IMR-90 (cell line): ENCODE data around the gene ZSCAN12. TPM values are rescaled to one million over a fixed set of nuclear protein-coding genes. Genes with fewer than 3 reads are reported as not detected.

Experiments
- ATAC-seq: fragments of 200-7000 bp; cut with Tn5 transposase; 2 replicates; pipeline ENCODE4 v1.9.1; 2020; ENCODE audit warnings: low read depth, mild to moderate bottlenecking, moderate library complexity
- BruUV-seq: library from RNA; stranded (reverse); fragments of 400-500 nt; replicated peaks from 2 replicates; lab custom pipeline; 2021; lab: Mats Ljungman, UMichigan
- CTCF ChIA-PET: fragments of 300-600 bp; formaldehyde crosslinking; extraction: SDS; loops from one replicate; lab custom pipeline; 2021; ENCODE audit warnings: antibody characterized with exemption; lab: Yijun Ruan, JAX
- POLR2A ChIA-PET: fragments of 300-600 bp; sonication (Branson Sonifier 250); formaldehyde crosslinking; loops from one replicate; lab custom pipeline; 2022; ENCODE audit warnings: antibody characterized with exemption; ENCODE audit not compliant: unreplicated experiment; lab: Charles Lee
- DNase-seq: peaks from one replicate; pipeline ENCODE4 v3.0.0; 2013
- H2AFZ ChIP-seq: replicated peaks from 2 replicates; pipeline ENCODE3; 2013; ENCODE audit warnings: low read length, mild to moderate bottlenecking; ENCODE audit not compliant: poor library complexity
- H2AK5ac ChIP-seq: 2 replicates; pipeline ENCODE4 v1.6.1; 2013; ENCODE audit warnings: low read depth, low read length, inconsistent platforms
- H2AK9ac ChIP-seq: replicated peaks from 2 replicates; pipeline ENCODE3; 2013; ENCODE audit warnings: mild to moderate bottlenecking, low read depth, low read length, moderate library complexity; ENCODE audit not compliant: poor library complexity
- H2BK120ac ChIP-seq: 2 replicates; pipeline ENCODE4 v1.6.1; 2013; ENCODE audit warnings: low read depth, low read length, inconsistent platforms
- H2BK15ac ChIP-seq: 3 replicates; pipeline ENCODE4 v1.6.1; 2013; ENCODE audit warnings: low read depth, low read length, inconsistent platforms
- H2BK20ac ChIP-seq: 2 replicates; pipeline ENCODE4 v1.6.1; 2013; ENCODE audit warnings: low read depth, mild to moderate bottlenecking, inconsistent platforms, low read length, moderate library complexity
- H2BK5ac ChIP-seq: 2 replicates; pipeline ENCODE4 v1.6.1; 2013; ENCODE audit warnings: mild to moderate bottlenecking, low read depth, low read length, inconsistent platforms; ENCODE audit not compliant: poor library complexity, severe bottlenecking
- H3K14ac ChIP-seq: replicated peaks from 2 replicates; pipeline ENCODE4 v1.6.1; 2013; ENCODE audit warnings: low read depth, low read length, inconsistent platforms
- H3K18ac ChIP-seq: 2 replicates; pipeline ENCODE4 v1.6.1; 2013; ENCODE audit warnings: low read depth, low read length, control low read depth
- H3K23ac ChIP-seq: 2 replicates; pipeline ENCODE4 v1.6.1; 2013; ENCODE audit warnings: low read depth, low read length, inconsistent platforms
- H3K27ac ChIP-seq: 2 replicates; pipeline ENCODE4 v1.5.1; 2013; ENCODE audit warnings: mild to moderate bottlenecking, control low read depth, low read length; ENCODE audit not compliant: insufficient read depth
- H3K27me3 ChIP-seq: 2 replicates; pipeline ENCODE4 v1.6.1; 2013; ENCODE audit warnings: low read length; ENCODE audit not compliant: control insufficient read depth, insufficient read depth
- H3K36me3 ChIP-seq: 2 replicates; pipeline ENCODE4 v1.6.1; 2013; ENCODE audit warnings: low read length, mixed read lengths; ENCODE audit not compliant: control insufficient read depth, insufficient read depth
- H3K4ac ChIP-seq: 2 replicates; pipeline ENCODE4 v1.6.1; 2013; ENCODE audit warnings: low read depth, low read length, inconsistent platforms
- H3K4me1 ChIP-seq: 2 replicates; pipeline ENCODE4 v1.6.1; 2013; ENCODE audit warnings: low read length, mixed read lengths; ENCODE audit not compliant: control insufficient read depth, insufficient read depth
- H3K4me2 ChIP-seq: 2 replicates; pipeline ENCODE4 v1.6.1; 2013; ENCODE audit warnings: low read depth, mild to moderate bottlenecking, control low read depth, low read length, moderate library complexity
- H3K4me3 ChIP-seq: 2 replicates; pipeline ENCODE4 v1.5.1; 2013; ENCODE audit warnings: low read depth, mild to moderate bottlenecking, control low read depth, low read length, moderate library complexity; ENCODE audit not compliant: insufficient read depth
- H3K56ac ChIP-seq: 2 replicates; pipeline ENCODE4 v1.6.1; 2013; ENCODE audit warnings: low read length, inconsistent platforms; ENCODE audit not compliant: insufficient read depth; ENCODE audit errors: extremely low read depth
- H3K79me1 ChIP-seq, 2 experiments: 2 replicates each; pipeline ENCODE4 v1.6.1; 2013; ENCODE audit warnings: low read length in 2 of 2, inconsistent platforms in 1 of 2, low read depth in 1 of 2
- H3K9ac ChIP-seq: 2 replicates; pipeline ENCODE4 v1.6.1; 2013; ENCODE audit warnings: low read depth, low read length, control low read depth
- H3K9me1 ChIP-seq: 2 replicates; pipeline ENCODE4 v1.6.1; 2013; ENCODE audit warnings: low read length, inconsistent platforms; ENCODE audit not compliant: insufficient read depth
- H3K9me3 ChIP-seq: 2 replicates; pipeline ENCODE4 v1.6.1; 2013; ENCODE audit warnings: low read length; ENCODE audit not compliant: control insufficient read depth, insufficient read depth
- H4K20me1 ChIP-seq: 2 replicates; pipeline ENCODE4 v1.6.1; 2013; ENCODE audit warnings: low read length, inconsistent platforms; ENCODE audit not compliant: insufficient read depth
- H4K5ac ChIP-seq: 2 replicates; pipeline ENCODE4 v1.6.1; 2013; ENCODE audit warnings: mild to moderate bottlenecking, low read depth, low read length, control low read depth
- H4K8ac ChIP-seq, 2 experiments: 2 replicates each; pipeline ENCODE4 v1.6.1; 2013; ENCODE audit warnings: low read depth in 2 of 2, low read length in 2 of 2, control low read depth in 1 of 2, inconsistent platforms in 1 of 2
- H4K91ac ChIP-seq: 2 replicates; pipeline ENCODE4 v1.6.1; 2013; ENCODE audit warnings: low read depth, low read length, inconsistent platforms; ENCODE audit not compliant: insufficient read depth
- BHLHE40 ChIP-seq: fragments of 150-350 bp; IDR thresholded peaks from 2 replicates; pipeline ENCODE4 v1.6.1; 2016; ENCODE audit warnings: mild to moderate bottlenecking, low read depth, low read length
- CEBPB ChIP-seq: IDR thresholded peaks from 2 replicates; pipeline ENCODE4 v1.6.1; 2012; ENCODE audit warnings: low read depth, low read length, improper control_type of control experiment
- CHD1 ChIP-seq: IDR thresholded peaks from 2 replicates; pipeline ENCODE4 v1.6.1; 2012; ENCODE audit warnings: low read depth, low read length, improper control_type of control experiment
- FOS ChIP-seq: fragments of 150-350 bp; IDR thresholded peaks from 2 replicates; pipeline ENCODE4 v1.6.1; 2016; ENCODE audit warnings: low read depth, low read length
- MAFK ChIP-seq: IDR thresholded peaks from 2 replicates; pipeline ENCODE4 v1.6.1; 2012; ENCODE audit warnings: low read depth, low read length, improper control_type of control experiment
- MAZ ChIP-seq: IDR thresholded peaks from 2 replicates; pipeline ENCODE4 v1.6.1; 2012; ENCODE audit warnings: low read depth, mild to moderate bottlenecking, low read length, improper control_type of control experiment, moderate library complexity, borderline replicate concordance
- MXI1 ChIP-seq: IDR thresholded peaks from 2 replicates; pipeline ENCODE4 v1.6.1; 2012; ENCODE audit warnings: low read depth, mild to moderate bottlenecking, low read length, moderate library complexity, borderline replicate concordance
- NFE2L2 ChIP-seq: fragments of 150-350 bp; IDR thresholded peaks from 2 replicates; pipeline ENCODE4 v1.6.1; 2016; ENCODE audit warnings: low read depth, mild to moderate bottlenecking, low read length
- POLR2A ChIP-seq: IDR thresholded peaks from 2 replicates; pipeline ENCODE4 v1.6.1; 2012; ENCODE audit warnings: mild to moderate bottlenecking, low read depth, low read length
- RAD21 ChIP-seq: IDR thresholded peaks from 2 replicates; pipeline ENCODE4 v1.6.1; 2012; ENCODE audit warnings: low read length, improper control_type of control experiment
- RCOR1 ChIP-seq: IDR thresholded peaks from 2 replicates; pipeline ENCODE4 v1.6.1; 2012; ENCODE audit warnings: mild to moderate bottlenecking, low read length, improper control_type of control experiment; ENCODE audit not compliant: insufficient replicate concordance
- RFX5 ChIP-seq: IDR thresholded peaks from 2 replicates; pipeline ENCODE4 v1.8.0; 2012; ENCODE audit warnings: low read depth, mild to moderate bottlenecking, low read length, moderate library complexity
- SMC3 ChIP-seq: fragments of 150-350 bp; IDR thresholded peaks from 2 replicates; pipeline ENCODE4 v1.6.1; 2016; ENCODE audit warnings: low read depth, mild to moderate bottlenecking, antibody characterized with exemption, low read length, moderate library complexity
- WGBS, 2 experiments: methylation state at CpG; one replicate each; pipeline versions ENCODE4 v1.1.5 to v1.1.7; 2013; ENCODE audit warnings: missing lambda C conversion rate in 2 of 2; ENCODE audit not compliant: insufficient read length in 1 of 2; ENCODE audit errors: extremely low coverage in 2 of 2; 5-methylcytosine and 5-hydroxymethylcytosine counted together
- dilution Hi-C: fragments of 300-500 bp; cut with HindIII; formaldehyde crosslinking; loops from one replicate; pipeline ENCODE4 v1.14.3; 2018; ENCODE audit warnings: low sequenced_read_pairs; ENCODE audit not compliant: unreplicated experiment
- in situ Hi-C: fragments of 300-500 bp; cut with MboI; formaldehyde crosslinking; loops from 3 replicates; pipeline ENCODE4 v1.14.3; 2019; ENCODE audit warnings: low sequenced_read_pairs, inconsistent platforms, mixed read lengths
- intact Hi-C: fragments of 100-400 bp; cut with micrococcal nuclease; formaldehyde crosslinking; loops from 2 replicates; pipeline ENCODE4 v1.10.0; 2022
- polyA plus RNA-seq, 3 experiments: library from polyadenylated mRNA; depleted of rRNA; stranded (reverse); fragments of >200 nt; gene quantifications; 2 replicates each; pipeline ENCODE4 v1.2.3, GENCODE V29; 2012; ENCODE audit warnings: low replicate concordance in 1 of 3
- total RNA-seq: library from RNA; depleted of rRNA; stranded (reverse); fragments of >200 nt; gene quantifications from 2 replicates; pipeline ENCODE4 v1.2.3, GENCODE V29; 2012
- TF ChIP-seq, protein P1 (sequence below): fragments of 150-350 bp; IDR thresholded peaks from 2 replicates; pipeline ENCODE4 v1.6.1; 2016; ENCODE audit warnings: low read depth, mild to moderate bottlenecking, low read length, moderate library complexity, borderline replicate concordance
- TF ChIP-seq, protein P2 (sequence below): fragments of 150-350 bp; IDR thresholded peaks from 2 replicates; pipeline ENCODE4 v1.6.1; 2017; ENCODE audit warnings: mild to moderate bottlenecking, antibody characterized with exemption, low read length, low read depth
- TF ChIP-seq, protein P3 (sequence below): conservative IDR thresholded peaks from 2 replicates; pipeline ENCODE4 v1.5.1; 2012; ENCODE audit warnings: mild to moderate bottlenecking, low read depth, low read length, improper control_type of control experiment

Gene ZSCAN12
- total and polyA plus RNA-seq, 2 of the 4 experiments (the other 2 are of a cell fraction): 2.0 to 6.5 TPM

DNA sequence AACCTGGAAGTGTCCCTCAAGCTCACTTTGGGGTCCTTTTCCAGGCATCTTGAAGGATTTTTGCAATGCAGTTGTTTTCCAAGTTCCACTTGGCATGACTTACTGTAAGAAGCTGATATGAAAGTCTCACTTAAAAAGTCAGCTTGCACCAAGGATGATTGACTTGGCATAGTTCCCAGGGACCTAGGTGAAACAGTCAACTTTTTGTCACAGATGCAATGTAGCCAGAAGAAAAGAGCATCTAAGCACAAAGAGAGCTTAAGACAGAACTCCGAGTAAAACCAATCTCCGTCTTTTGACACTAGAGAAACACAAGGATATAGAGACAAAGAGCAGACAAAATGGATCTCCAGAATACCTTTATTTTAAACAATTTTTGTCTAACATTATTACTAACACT is 2.6 kb upstream of the ZSCAN12 start:
- Histone ChIP-seq H3K27ac (no peak overlapping the region), H3K36me3 (peaks cover 7% of the 10 kb centered on the region), H3K18ac (no peak overlapping the region), H2BK5ac (no peak overlapping the region), H3K9me1 (no peaks in the 10 kb centered on the region; the same call in 1 of the 2 replicates), H2BK15ac (no peak overlapping the region), H3K4me3 (no peak overlapping the region), H2AFZ (no peak overlapping the region), H4K5ac (no peak overlapping the region), H3K23ac (no peak overlapping the region), H2AK5ac (no peak overlapping the region), H3K56ac (no peak overlapping the region), H2AK9ac (no peak overlapping the region), H3K14ac (no peak overlapping the region), H4K8ac (no peak overlapping the region), H3K9me3 (no peaks in the 10 kb centered on the region), H2BK20ac (no peak overlapping the region), H2BK120ac (no peak overlapping the region), H4K20me1 (no peaks in the 10 kb centered on the region; the same call in 1 of the 2 replicates), H3K4ac (no peak overlapping the region), H4K91ac (no peak overlapping the region), H3K9ac (no peak overlapping the region), H3K4me2 (no peak overlapping the region), H3K79me1 (peaks cover 12 to 21% of the 10 kb centered on the region in 2 experiments), H3K4me1 (peaks cover 4% of the 10 kb centered on the region; the same call in 1 of the 2 replicates), H3K27me3 (peaks cover 2% of the 10 kb centered on the region; the same call in 1 of the 2 replicates)
- BruUV-seq: no TSS peak
- in situ Hi-C loops: no loop called here
- ATAC-seq: no peak
- CTCF ChIA-PET: interaction anchor here (0.7 to 1.3 kb wide), 2 partner anchors 19 to 135 kb away, joined by 3 to 4 read pairs; partner anchors contain the start of gene ZSCAN26
- POLR2A ChIA-PET: no interaction called here
- intact Hi-C loops: loop anchor here (10.0 kb wide), 1 partner anchor 183 kb away; a partner anchor contains a TSS
- no CpG with 5 or more reads among the region's 2 CpGs for WGBS, 2 experiments
- TF ChIP-seq, protein P1, sequence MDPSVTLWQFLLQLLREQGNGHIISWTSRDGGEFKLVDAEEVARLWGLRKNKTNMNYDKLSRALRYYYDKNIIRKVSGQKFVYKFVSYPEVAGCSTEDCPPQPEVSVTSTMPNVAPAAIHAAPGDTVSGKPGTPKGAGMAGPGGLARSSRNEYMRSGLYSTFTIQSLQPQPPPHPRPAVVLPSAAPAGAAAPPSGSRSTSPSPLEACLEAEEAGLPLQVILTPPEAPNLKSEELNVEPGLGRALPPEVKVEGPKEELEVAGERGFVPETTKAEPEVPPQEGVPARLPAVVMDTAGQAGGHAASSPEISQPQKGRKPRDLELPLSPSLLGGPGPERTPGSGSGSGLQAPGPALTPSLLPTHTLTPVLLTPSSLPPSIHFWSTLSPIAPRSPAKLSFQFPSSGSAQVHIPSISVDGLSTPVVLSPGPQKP: no peak
- TF ChIP-seq NFE2L2 (no peak), RAD21 (no peak), SMC3 (no peak), FOS (no peak), POLR2A (no peak), CEBPB (no peak), RFX5 (no peak), CHD1 (no peak), BHLHE40 (no peak), MAFK (no peak), MAZ (no peak), RCOR1 (no peak), MXI1 (no peak)
- TF ChIP-seq, protein P2, sequence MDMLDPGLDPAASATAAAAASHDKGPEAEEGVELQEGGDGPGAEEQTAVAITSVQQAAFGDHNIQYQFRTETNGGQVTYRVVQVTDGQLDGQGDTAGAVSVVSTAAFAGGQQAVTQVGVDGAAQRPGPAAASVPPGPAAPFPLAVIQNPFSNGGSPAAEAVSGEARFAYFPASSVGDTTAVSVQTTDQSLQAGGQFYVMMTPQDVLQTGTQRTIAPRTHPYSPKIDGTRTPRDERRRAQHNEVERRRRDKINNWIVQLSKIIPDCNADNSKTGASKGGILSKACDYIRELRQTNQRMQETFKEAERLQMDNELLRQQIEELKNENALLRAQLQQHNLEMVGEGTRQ: no peak
- TF ChIP-seq, protein P3, sequence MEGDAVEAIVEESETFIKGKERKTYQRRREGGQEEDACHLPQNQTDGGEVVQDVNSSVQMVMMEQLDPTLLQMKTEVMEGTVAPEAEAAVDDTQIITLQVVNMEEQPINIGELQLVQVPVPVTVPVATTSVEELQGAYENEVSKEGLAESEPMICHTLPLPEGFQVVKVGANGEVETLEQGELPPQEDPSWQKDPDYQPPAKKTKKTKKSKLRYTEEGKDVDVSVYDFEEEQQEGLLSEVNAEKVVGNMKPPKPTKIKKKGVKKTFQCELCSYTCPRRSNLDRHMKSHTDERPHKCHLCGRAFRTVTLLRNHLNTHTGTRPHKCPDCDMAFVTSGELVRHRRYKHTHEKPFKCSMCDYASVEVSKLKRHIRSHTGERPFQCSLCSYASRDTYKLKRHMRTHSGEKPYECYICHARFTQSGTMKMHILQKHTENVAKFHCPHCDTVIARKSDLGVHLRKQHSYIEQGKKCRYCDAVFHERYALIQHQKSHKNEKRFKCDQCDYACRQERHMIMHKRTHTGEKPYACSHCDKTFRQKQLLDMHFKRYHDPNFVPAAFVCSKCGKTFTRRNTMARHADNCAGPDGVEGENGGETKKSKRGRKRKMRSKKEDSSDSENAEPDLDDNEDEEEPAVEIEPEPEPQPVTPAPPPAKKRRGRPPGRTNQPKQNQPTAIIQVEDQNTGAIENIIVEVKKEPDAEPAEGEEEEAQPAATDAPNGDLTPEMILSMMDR: no peak
- no peak for DNase-seq
- dilution Hi-C loops: no loop called here
